Esophagus squamous epithelium (tissue), 5 donors: ENCODE results near the gene ELP4. TPM values are rescaled to one million over a fixed set of nuclear protein-coding genes. Genes with fewer than 3 reads are reported as not detected.

Experiments
- DNase-seq: peaks from one replicate; lab custom pipeline; 2025; lab: John Stamatoyannopoulos, UW
- H3K27ac ChIP-seq, 4 donors: fragments of 200-600 bp; sonication (generic); one replicate each; pipeline ENCODE4 v1.5.1; 2016 to 2019; ENCODE audit warnings: mild to moderate bottlenecking in 1 of 4
- H3K27me3 ChIP-seq, 4 donors: fragments of 200-600 bp; sonication (generic); 1 replicate in 3 of 4; 2 replicates in 1 of 4; pipeline versions ENCODE4 v1.5.1 to v1.6.0; 2017 to 2021; ENCODE audit warnings: antibody characterized with exemption in 1 of 4
- H3K36me3 ChIP-seq, 3 donors: fragments of 200-600 bp; sonication (generic); one replicate each; pipeline ENCODE4 v1.5.1; 2016 to 2019
- H3K4me1 ChIP-seq, 3 donors: fragments of 200-600 bp; sonication (generic); one replicate each; pipeline ENCODE4 v1.5.1; 2017 to 2019
- H3K4me3 ChIP-seq, 4 donors: fragments of 200-600 bp; sonication (generic); 1 replicate in 3 of 4; 2 replicates in 1 of 4; pipeline ENCODE4 v1.5.1; 2016 to 2019; ENCODE audit warnings: mild to moderate bottlenecking in 2 of 4, moderate library complexity in 1 of 4
- H3K9me3 ChIP-seq, 3 donors: fragments of 200-600 bp; sonication (generic); one replicate each; pipeline ENCODE4 v1.5.1; 2016 to 2019
- POLR2A ChIP-seq, 4 donors: fragments of 450-650 bp; IDR thresholded peaks; one replicate each; pipeline ENCODE4 v1.6.1; 2017; ENCODE audit warnings: antibody characterized with exemption in 4 of 4, mild to moderate bottlenecking in 4 of 4, moderate library complexity in 3 of 4
- WGBS, 2 donors: methylation state at CpG; one replicate each; pipeline ENCODE4 v1.1.5; 2018; 5-methylcytosine and 5-hydroxymethylcytosine counted together
- intact Hi-C: fragments of 100-400 bp; cut with DNase I; formaldehyde crosslinking; loops from one replicate; pipeline ENCODE4 v1.15.0; 2022
- total RNA-seq, 4 donors: library from RNA; depleted of rRNA; stranded (reverse); fragments of >200 nt; gene quantifications; one replicate each; pipeline ENCODE4 v1.1.0, GENCODE V29; 2016
- TF ChIP-seq, protein P1 (sequence below), 6 experiments: fragments of 450-650 bp in 4 of 6; fragments of 200-600 bp in 2 of 6; sonication (generic) in 2 of 6; IDR thresholded peaks; one replicate each; pipeline ENCODE4 v1.5.1; 2016 to 2019; ENCODE audit warnings: antibody characterized with exemption in 6 of 6, mild to moderate bottlenecking in 4 of 6, moderate library complexity in 4 of 6
- donor health status: DM: yes; HTN: yes; CAD: no.

Gene ELP4
- total RNA-seq, 4 donors from 2014 or later: 15.7 to 24.6 (median 23.9) TPM

DNA sequence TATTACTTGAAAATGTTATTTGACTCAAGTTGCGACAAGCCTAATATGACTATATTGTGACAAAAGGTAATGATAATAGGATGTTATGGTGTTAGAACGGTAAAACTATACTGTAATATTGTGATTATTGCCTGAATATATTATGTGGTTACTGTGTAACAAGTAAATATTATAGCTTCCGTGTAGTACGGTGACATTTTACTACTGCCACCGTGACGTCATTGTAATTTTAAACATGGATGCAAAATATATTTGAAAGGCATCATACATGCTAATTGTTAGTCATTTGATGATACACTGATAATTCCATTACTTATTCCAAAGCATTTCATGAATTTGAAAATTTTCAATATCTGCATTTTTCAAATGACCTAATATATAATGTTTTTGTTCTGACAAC is 2.5 kb downstream of the ELP4 start:
- no peak for DNase-seq
- 77 to 83% methylated on average over 6 of the region's 6 CpGs for WGBS, 2 donors
- peaks cover 0 to 38% (median 10%) of the 10 kb centered on the region in 3 donors for H3K4me1 ChIP-seq
- no peaks in the 10 kb centered on the region for H3K36me3 ChIP-seq
- TF ChIP-seq POLR2A (IDR thresholded peaks at IDR 0.05): no peak
- TF ChIP-seq, protein P1, sequence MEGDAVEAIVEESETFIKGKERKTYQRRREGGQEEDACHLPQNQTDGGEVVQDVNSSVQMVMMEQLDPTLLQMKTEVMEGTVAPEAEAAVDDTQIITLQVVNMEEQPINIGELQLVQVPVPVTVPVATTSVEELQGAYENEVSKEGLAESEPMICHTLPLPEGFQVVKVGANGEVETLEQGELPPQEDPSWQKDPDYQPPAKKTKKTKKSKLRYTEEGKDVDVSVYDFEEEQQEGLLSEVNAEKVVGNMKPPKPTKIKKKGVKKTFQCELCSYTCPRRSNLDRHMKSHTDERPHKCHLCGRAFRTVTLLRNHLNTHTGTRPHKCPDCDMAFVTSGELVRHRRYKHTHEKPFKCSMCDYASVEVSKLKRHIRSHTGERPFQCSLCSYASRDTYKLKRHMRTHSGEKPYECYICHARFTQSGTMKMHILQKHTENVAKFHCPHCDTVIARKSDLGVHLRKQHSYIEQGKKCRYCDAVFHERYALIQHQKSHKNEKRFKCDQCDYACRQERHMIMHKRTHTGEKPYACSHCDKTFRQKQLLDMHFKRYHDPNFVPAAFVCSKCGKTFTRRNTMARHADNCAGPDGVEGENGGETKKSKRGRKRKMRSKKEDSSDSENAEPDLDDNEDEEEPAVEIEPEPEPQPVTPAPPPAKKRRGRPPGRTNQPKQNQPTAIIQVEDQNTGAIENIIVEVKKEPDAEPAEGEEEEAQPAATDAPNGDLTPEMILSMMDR (IDR thresholded peaks at IDR 0.05): no peak
- no peaks in the 10 kb centered on the region for H3K9me3 ChIP-seq
- no peak overlapping the region for H3K4me3 ChIP-seq
- intact Hi-C loops: no loop called here
- no peak overlapping the region for H3K27ac ChIP-seq
- no peaks in the 10 kb centered on the region for H3K27me3 ChIP-seq

DNA sequence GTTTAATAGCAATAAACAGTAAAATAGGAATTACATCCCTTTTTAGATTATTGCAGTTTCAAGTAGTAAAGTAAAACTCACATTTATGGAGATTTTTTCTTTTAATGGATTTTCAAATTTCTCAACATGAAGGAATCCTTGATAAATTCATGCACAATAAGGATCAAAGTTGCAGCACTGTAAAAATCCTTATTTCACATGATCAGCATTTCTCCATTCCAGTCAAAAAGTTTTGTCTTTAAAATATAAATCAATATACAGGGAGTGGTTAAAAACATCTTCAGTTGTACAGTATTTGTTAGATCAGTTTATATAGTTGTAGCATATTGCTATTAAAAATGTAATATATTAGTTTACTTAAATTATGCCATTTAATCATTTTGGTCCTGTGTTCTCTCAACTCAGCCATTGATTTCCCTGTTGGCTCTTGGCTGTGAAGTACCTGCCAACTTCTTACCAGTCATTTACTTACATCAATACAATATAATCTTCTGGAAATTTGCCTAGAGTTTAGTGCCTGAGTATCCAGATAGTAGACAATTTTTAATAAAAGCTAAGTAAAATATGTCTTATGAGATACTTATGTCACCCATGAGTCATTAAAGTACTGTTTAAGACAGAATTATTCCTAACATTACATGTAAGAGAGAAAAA is 12.1 kb downstream of the ELP4 start:
- H3K36me3 ChIP-seq: peaks cover 0 to 6% (median 0%) of the 10 kb centered on the region in 3 donors
- no peaks in the 10 kb centered on the region for H3K9me3 ChIP-seq
- DNase-seq: no peak
- H3K4me1 ChIP-seq: no peaks in the 10 kb centered on the region
- intact Hi-C loops: no loop called here
- H3K27ac ChIP-seq: no peak overlapping the region
- no peaks in the 10 kb centered on the region for H3K27me3 ChIP-seq
- TF ChIP-seq, protein P1 (IDR thresholded peaks at IDR 0.05): no peak
- no peak for TF ChIP-seq POLR2A (IDR thresholded peaks at IDR 0.05)
- H3K4me3 ChIP-seq: no peak overlapping the region

DNA sequence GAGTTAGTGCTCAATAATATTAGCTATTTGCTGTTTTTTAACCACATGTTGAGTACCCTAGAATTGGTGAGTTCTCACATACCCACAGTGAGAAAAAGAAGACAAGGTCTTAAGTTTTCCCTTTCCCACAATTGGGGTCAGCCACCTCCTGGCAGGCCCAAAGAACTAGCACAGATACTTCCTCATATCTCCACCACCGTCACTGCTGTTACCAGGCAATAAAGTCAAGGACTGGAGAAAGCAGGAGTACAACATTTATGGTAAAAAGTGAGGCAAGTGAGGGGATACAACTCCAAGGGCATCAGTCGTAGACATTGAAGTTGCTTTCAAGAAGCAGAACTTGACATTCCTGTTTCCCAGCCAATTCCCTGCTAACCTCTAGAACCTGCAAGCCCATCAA is 19.6 kb downstream of the ELP4 start:
- no peak for DNase-seq
- Histone ChIP-seq H3K9me3 (no peaks in the 10 kb centered on the region), H3K36me3 (peaks cover 0 to 4% (median 0%) of the 10 kb centered on the region in 3 donors), H3K4me3 (no peak overlapping the region), H3K27me3 (no peaks in the 10 kb centered on the region), H3K4me1 (no peaks in the 10 kb centered on the region), H3K27ac (no peak overlapping the region)
- intact Hi-C loops: no loop called here
- TF ChIP-seq, protein P1 (IDR thresholded peaks at IDR 0.05): no peak
- TF ChIP-seq POLR2A (IDR thresholded peaks at IDR 0.05): no peak
- 69 to 80% methylated on average over 2 of the region's 2 CpGs for WGBS, 2 donors

DNA sequence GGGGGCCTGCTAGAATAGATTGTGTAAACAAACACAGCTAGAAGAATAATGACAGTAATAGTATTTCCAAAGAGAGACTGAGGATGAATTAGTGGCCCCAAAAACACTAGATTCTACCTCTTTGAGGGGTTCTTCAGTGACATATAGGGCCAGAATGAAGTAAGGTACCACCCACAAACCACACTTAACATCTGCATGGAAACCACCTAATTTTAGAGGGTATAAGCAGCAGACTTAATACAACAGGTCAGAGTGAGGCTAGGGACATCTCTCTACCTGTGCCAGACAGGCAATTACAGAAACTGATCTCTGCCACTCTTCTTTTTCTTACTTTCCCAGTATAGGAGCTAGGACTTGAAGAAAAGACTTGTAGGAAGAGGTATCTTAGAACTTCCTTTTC is 20.1 kb downstream of the ELP4 start:
- no peak for TF ChIP-seq POLR2A (IDR thresholded peaks at IDR 0.05)
- TF ChIP-seq, protein P1 (IDR thresholded peaks at IDR 0.05): no peak
- no peak overlapping the region for H3K27ac ChIP-seq
- no peaks in the 10 kb centered on the region for H3K4me1 ChIP-seq
- no peaks in the 10 kb centered on the region for H3K36me3 ChIP-seq
- no peak overlapping the region for H3K4me3 ChIP-seq
- intact Hi-C loops: no loop called here
- DNase-seq: no peak
- H3K27me3 ChIP-seq: no peaks in the 10 kb centered on the region
- no peaks in the 10 kb centered on the region for H3K9me3 ChIP-seq

DNA sequence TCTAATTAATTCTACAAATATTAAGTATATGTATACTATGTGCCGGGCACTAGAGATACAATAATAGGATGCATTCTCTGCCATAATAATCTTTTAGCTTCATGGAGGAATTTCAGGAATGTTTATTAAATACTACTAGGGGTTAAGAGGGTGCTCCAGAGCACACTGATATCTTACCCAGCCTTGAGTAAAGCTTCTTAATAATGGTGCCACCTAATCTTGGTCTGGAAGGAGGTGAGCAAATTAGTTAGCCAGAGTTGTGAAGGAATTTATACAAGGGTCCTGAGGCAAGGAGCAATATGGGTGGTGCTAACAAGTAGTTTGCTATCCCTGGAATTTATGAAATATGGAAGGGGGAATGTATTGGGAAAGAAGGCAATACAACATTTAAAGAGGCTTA is 21.7 kb downstream of the ELP4 start:
- TF ChIP-seq POLR2A (IDR thresholded peaks at IDR 0.05): no peak
- TF ChIP-seq, protein P1 (IDR thresholded peaks at IDR 0.05): no peak
- H3K36me3 ChIP-seq: no peaks in the 10 kb centered on the region
- H3K27ac ChIP-seq: no peak overlapping the region
- no peak for DNase-seq
- no peaks in the 10 kb centered on the region for H3K9me3 ChIP-seq
- no peaks in the 10 kb centered on the region for H3K27me3 ChIP-seq
- intact Hi-C loops: no loop called here
- no peaks in the 10 kb centered on the region for H3K4me1 ChIP-seq
- 89 to 90% methylated on average over 1 of the region's 1 CpG for WGBS, 2 donors
- no peak overlapping the region for H3K4me3 ChIP-seq
